ENCODE results near the gene EIF4G1. TPM values are rescaled to one million over a fixed set of nuclear protein-coding genes. Genes with fewer than 3 reads are reported as not detected.

The EIF4G1 gene
- total RNA-seq, 1 donor from 2014 or later, result 490 TPM

- no peak overlapping the region for H3K27ac Mint-ChIP-seq (ENCODE audit: unreplicated experiment)
- no peak for TF ChIP-seq EZH2 (IDR thresholded peaks at IDR 0.05; ENCODE audit: insufficient read depth, low read length)
- TF ChIP-seq CTCF (IDR thresholded peaks at IDR 0.05; ENCODE audit: insufficient read depth, low read depth, low read length), result peak; percentile 97
- H3K9ac ChIP-seq (ENCODE audit: low read length), result no peak overlapping the region
These were observed 57.2 kb downstream of the EIF4G1 start for GRCh38 chr3:184371570-184372018.

GRCh38 chr3:184372296-184372821 lies 58.0 kb downstream of the EIF4G1 start:
- no peak for DNase-seq (ENCODE audit: low read depth)
- no peak overlapping the region for H3K4me2 ChIP-seq (ENCODE audit: low read length)

More at GRCh38 chr3:184371570-184372018, 57.2 kb downstream of the EIF4G1 start:
- H3K9me3 ChIP-seq (ENCODE audit: insufficient read depth, low read depth, low read length), result no peaks in the 10 kb centered on the region
- FAIRE-seq (peak; percentile 66), DNase-seq (ENCODE audit: low read depth) (peak; percentile 71)
- no peak overlapping the region for H3K4me3 ChIP-seq (ENCODE audit: insufficient read depth, low read depth, low read length)
- peaks cover 7% of the 10 kb centered on the region for H3K36me3 ChIP-seq (ENCODE audit: insufficient read depth, low read length)
- H3K4me1 ChIP-seq (ENCODE audit: insufficient read depth, low read length), result peaks cover 28% of the 10 kb centered on the region
- no peak overlapping the region for H2AFZ ChIP-seq (ENCODE audit: low read depth, low read length)
- peaks cover 28% of the 10 kb centered on the region for H4K20me1 ChIP-seq (ENCODE audit: insufficient read depth, low read length)
- Mint-ChIP-seq H3K36me3 (ENCODE audit: low read depth, unreplicated experiment) (peaks cover 17% of the 10 kb centered on the region), H3K4me3 (ENCODE audit: unreplicated experiment) (peak overlapping the region; percentile 15), H3K27me3 (ENCODE audit: low read depth, unreplicated experiment) (peaks cover 14% of the 10 kb centered on the region), H3K4me1 (ENCODE audit: low read depth, unreplicated experiment) (peaks cover 26% of the 10 kb centered on the region), H3K9me3 (ENCODE audit: unreplicated experiment) (no peaks in the 10 kb centered on the region)
- no peaks in the 10 kb centered on the region for H3K79me2 ChIP-seq (ENCODE audit: insufficient read depth, low read length)
- H3K27ac ChIP-seq (ENCODE audit: low read depth, low read length), result no peak overlapping the region
- peaks cover 11% of the 10 kb centered on the region for H3K27me3 ChIP-seq (ENCODE audit: insufficient read depth, low read length)
- H3K4me2 ChIP-seq (ENCODE audit: low read length), result peak overlapping the region; percentile 1

More at GRCh38 chr3:184372296-184372821, 58.0 kb downstream of the EIF4G1 start:
- H3K27me3 ChIP-seq (ENCODE audit: insufficient read depth, low read length), result peaks cover 14% of the 10 kb centered on the region
- Mint-ChIP-seq H3K9me3 (ENCODE audit: unreplicated experiment) (no peaks in the 10 kb centered on the region), H3K36me3 (ENCODE audit: low read depth, unreplicated experiment) (peaks cover 13% of the 10 kb centered on the region), H3K27me3 (ENCODE audit: low read depth, unreplicated experiment) (peaks cover 19% of the 10 kb centered on the region), H3K4me1 (ENCODE audit: low read depth, unreplicated experiment) (peaks cover 26% of the 10 kb centered on the region), H3K4me3 (ENCODE audit: unreplicated experiment) (no peak overlapping the region), H3K27ac (ENCODE audit: unreplicated experiment) (no peak overlapping the region)
- peaks cover 28% of the 10 kb centered on the region for H3K4me1 ChIP-seq (ENCODE audit: insufficient read depth, low read length)
- no peak overlapping the region for H2AFZ ChIP-seq (ENCODE audit: low read depth, low read length)
- no peak for TF ChIP-seq EZH2 (IDR thresholded peaks at IDR 0.05; ENCODE audit: insufficient read depth, low read length)
- TF ChIP-seq CTCF (IDR thresholded peaks at IDR 0.05; ENCODE audit: insufficient read depth, low read depth, low read length), result no peak
- no peaks in the 10 kb centered on the region for H3K9me3 ChIP-seq (ENCODE audit: insufficient read depth, low read depth, low read length)
- H3K27ac ChIP-seq (ENCODE audit: low read depth, low read length), result no peak overlapping the region
- H3K79me2 ChIP-seq (ENCODE audit: insufficient read depth, low read length), result no peaks in the 10 kb centered on the region
- H3K4me3 ChIP-seq (ENCODE audit: insufficient read depth, low read depth, low read length), result no peak overlapping the region
- peaks cover 24% of the 10 kb centered on the region for H4K20me1 ChIP-seq (ENCODE audit: insufficient read depth, low read length)
- peaks cover 2% of the 10 kb centered on the region for H3K36me3 ChIP-seq (ENCODE audit: insufficient read depth, low read length)
- FAIRE-seq, result no peak
- H3K9ac ChIP-seq (ENCODE audit: low read length), result no peak overlapping the region

Measured in astrocyte (in vitro differentiated cells and primary cell).